WTC11 (cell line): ENCODE measurements around the gene DCLK1.

Experiments used
- ATF1 ChIP-seq: sonication (generic); formaldehyde crosslinking; IDR thresholded peaks from 2 replicates; pipeline ENCODE4 v1.8.1; 2023; ENCODE audit warnings: mild to moderate bottlenecking, moderate library complexity, missing genetic modification reagents
- CTCF ChIP-seq: fragments of 200-600 bp; IDR thresholded peaks from 2 replicates; pipeline ENCODE4 v1.8.0; 2022; ENCODE audit warnings: antibody characterized with exemption
- NR2C2 ChIP-seq: sonication (generic); formaldehyde crosslinking; IDR thresholded peaks from 2 replicates; pipeline ENCODE4 v1.8.0; 2022; ENCODE audit warnings: mild to moderate bottlenecking, missing genetic modification reagents
- RELA ChIP-seq: sonication (generic); formaldehyde crosslinking; IDR thresholded peaks from 2 replicates; pipeline ENCODE4 v1.8.1; 2022; ENCODE audit warnings: missing genetic modification reagents, mild to moderate bottlenecking, borderline replicate concordance
- SMAD3 ChIP-seq: sonication (generic); formaldehyde crosslinking; IDR thresholded peaks from 2 replicates; pipeline ENCODE4 v1.8.0; 2022; ENCODE audit warnings: missing genetic modification reagents, mild to moderate bottlenecking, borderline replicate concordance
- STAT6 ChIP-seq: sonication (generic); formaldehyde crosslinking; conservative IDR thresholded peaks from 2 replicates; pipeline ENCODE4 v1.8.1; 2023; ENCODE audit warnings: mild to moderate bottlenecking, low read depth, missing genetic modification reagents, moderate library complexity
- ZBTB21 ChIP-seq: sonication (generic); formaldehyde crosslinking; IDR thresholded peaks from 2 replicates; pipeline ENCODE4 v1.8.1; 2023; ENCODE audit warnings: mild to moderate bottlenecking, missing genetic modification reagents, borderline replicate concordance
- ZBTB43 ChIP-seq: sonication (generic); formaldehyde crosslinking; IDR thresholded peaks from 2 replicates; pipeline ENCODE4 v1.8.1; 2023; ENCODE audit warnings: mild to moderate bottlenecking, missing genetic modification reagents
- ZNF138 ChIP-seq: sonication (generic); formaldehyde crosslinking; conservative IDR thresholded peaks from 2 replicates; pipeline ENCODE4 v1.8.1; 2022; ENCODE audit warnings: mild to moderate bottlenecking, moderate library complexity, missing genetic modification reagents

DNA sequence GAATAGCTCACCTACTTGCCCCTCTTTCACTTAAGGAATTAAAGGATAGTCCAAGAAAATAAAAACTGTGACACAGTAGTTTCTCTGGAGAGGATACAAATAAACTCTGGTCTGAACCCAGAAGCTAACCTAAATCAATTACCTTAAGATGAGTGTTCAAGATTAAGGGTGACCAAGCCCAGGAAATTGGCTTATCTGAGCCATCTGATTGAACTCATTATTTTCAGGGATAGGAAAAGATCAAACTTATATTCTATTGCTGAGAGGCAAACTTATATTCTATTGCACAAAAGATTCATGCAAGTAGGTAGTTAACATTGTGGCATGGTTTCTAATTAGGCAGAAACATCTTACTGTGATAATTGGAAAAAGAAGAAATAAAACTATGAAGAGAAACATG lies 175.1 kb downstream of the DCLK1 start:
- TF ChIP-seq ZBTB21 (CRISPR knock-in tag) (no peak), ZBTB43 (CRISPR knock-in tag) (no peak), CTCF (no peak), SMAD3 (CRISPR knock-in tag) (no peak), ZNF138 (CRISPR knock-in tag) (no peak), RELA (CRISPR knock-in tag) (no peak), NR2C2 (no peak), STAT6 (no peak), ATF1 (CRISPR knock-in tag) (no peak)
